HepG2 (cell line): ENCODE measurements around the gene ATG7. TPM values are rescaled to one million over a fixed set of nuclear protein-coding genes. Genes with fewer than 3 reads are reported as not detected.

Source experiments
- ATAC-seq: fragments of 200-7000 bp; cut with Tn5 transposase; 3 replicates; pipeline ENCODE4 v1.9.1; 2020; ENCODE audit warnings: mild to moderate bottlenecking, moderate library complexity
- BruUV-seq: library from RNA; stranded (reverse); fragments of 400-500 nt; replicated peaks from 2 replicates; lab custom pipeline; 2021; lab: Mats Ljungman, UMichigan
- CTCF ChIA-PET: fragments of 300-600 bp; formaldehyde crosslinking; extraction: SDS; loops from one replicate; lab custom pipeline; 2021; ENCODE audit warnings: low total read pairs, inconsistent platforms, low intra/inter-chr PET ratio; lab: Yijun Ruan, JAX
- POLR2A ChIA-PET: fragments of 350-600 bp; sonication (Branson Sonifier 250); formaldehyde crosslinking; loops from one replicate; lab custom pipeline; 2020; ENCODE audit warnings: antibody characterized with exemption, inconsistent platforms; lab: Yijun Ruan, JAX
- DNase-seq: peaks from one replicate; pipeline ENCODE4 v3.0.0-alpha.2; 2015; ENCODE audit warnings: low spot score
- FAIRE-seq: peaks from 3 replicates; lab custom pipeline; 2011; peaks lifted over from hg19 to GRCh38; lab: Jason Lieb, UNC
- H2AFZ ChIP-seq: one replicate; pipeline ENCODE4 v1.6.1; 2011; ENCODE audit warnings: low read length, inconsistent platforms
- H3K27ac ChIP-seq: fragments of 300-600 bp; 3 replicates; pipeline ENCODE4 v1.8.0; 2011; ENCODE audit warnings: mixed run types, mild to moderate bottlenecking, mixed read lengths, low read length, inconsistent platforms; ENCODE audit not compliant: insufficient read depth; ENCODE audit errors: extremely low read length
- H3K27me3 ChIP-seq, 2 experiments: fragments of 200-600 bp in 1 of 2; 2 replicates in 1 of 2; 3 replicates in 1 of 2; pipeline versions ENCODE4 v1.6.0 to v1.8.0; 2011; ENCODE audit warnings: low read length in 2 of 2, mild to moderate bottlenecking in 2 of 2, moderate library complexity in 2 of 2, inconsistent platforms in 1 of 2; ENCODE audit not compliant: insufficient read depth in 2 of 2, control insufficient read depth in 1 of 2
- H3K36me3 ChIP-seq, 2 experiments: fragments of 200-600 bp in 1 of 2; replicated peaks in 1 of 2; 2 replicates in 1 of 2; 3 replicates in 1 of 2; pipeline versions ENCODE4 v1.5.1 to v1.8.0; 2011; ENCODE audit warnings: low read length in 2 of 2, inconsistent platforms in 1 of 2; ENCODE audit not compliant: insufficient read depth in 2 of 2, control insufficient read depth in 1 of 2
- H3K4me1 ChIP-seq: 2 replicates; pipeline ENCODE4 v1.5.1; 2012; ENCODE audit warnings: low read length, inconsistent platforms; ENCODE audit not compliant: insufficient read depth
- H3K4me2 ChIP-seq: 2 replicates; pipeline ENCODE4 v1.6.0; 2011; ENCODE audit warnings: low read depth, low read length, inconsistent platforms
- H3K4me3 ChIP-seq, 3 experiments: fragments of 200-600 bp in 1 of 3; sonication (generic), shearing (Covaris generic) in 1 of 3; replicated peaks in 1 of 3; 2 replicates each; pipeline ENCODE4 v1.5.1; 2011 to 2016; ENCODE audit warnings: low read length in 3 of 3, inconsistent platforms in 2 of 3, low read depth in 2 of 3, mild to moderate bottlenecking in 2 of 3, control low read depth in 1 of 3, mixed read lengths in 1 of 3; ENCODE audit not compliant: insufficient read depth in 1 of 3
- H3K79me2 ChIP-seq: one replicate; pipeline ENCODE4 v1.6.1; 2011; ENCODE audit warnings: low read length, inconsistent platforms; ENCODE audit not compliant: insufficient read depth
- H3K9ac ChIP-seq: 2 replicates; pipeline ENCODE4 v1.6.0; 2011; ENCODE audit warnings: mild to moderate bottlenecking, low read depth, low read length, inconsistent platforms; ENCODE audit not compliant: insufficient read depth
- H3K9me3 ChIP-seq: 2 replicates; pipeline ENCODE4 v1.5.1; 2012; ENCODE audit warnings: mild to moderate bottlenecking, low read length
- H4K20me1 ChIP-seq: 2 replicates; pipeline ENCODE4 v1.6.0; 2011; ENCODE audit warnings: inconsistent platforms, mild to moderate bottlenecking, low read length, moderate library complexity; ENCODE audit not compliant: insufficient read depth
- EHMT2 ChIP-seq: fragments of 200-600 bp; sonication (generic); IDR thresholded peaks from 2 replicates; pipeline ENCODE4 v1.7.0; 2017; ENCODE audit warnings: antibody characterized with exemption, low read depth, low read length, borderline replicate concordance
- FOSL1 ChIP-seq: sonication (generic); formaldehyde crosslinking; IDR thresholded peaks from 2 replicates; pipeline ENCODE4 v1.9.0; 2021; ENCODE audit warnings: missing genetic modification reagents, borderline replicate concordance
- RFX5 ChIP-seq: IDR thresholded peaks from 2 replicates; pipeline ENCODE4 v1.6.1; 2011; ENCODE audit warnings: low read depth, low read length, improper control_type of control experiment
- SMAD1 ChIP-seq: sonication (generic); formaldehyde crosslinking; IDR thresholded peaks from 2 replicates; pipeline ENCODE4 v1.4.0; 2020; ENCODE audit warnings: missing genetic modification reagents, low read depth, mild to moderate bottlenecking, borderline replicate concordance
- ZNF737 ChIP-seq: sonication (generic); formaldehyde crosslinking; IDR thresholded peaks from 2 replicates; pipeline ENCODE4 v1.5.0; 2020; ENCODE audit warnings: missing genetic modification reagents, mild to moderate bottlenecking, borderline replicate concordance
- WGBS: methylation state at CpG from one replicate; pipeline ENCODE4 v1.1.6; 2017; ENCODE audit warnings: low lambda C conversion rate; 5-methylcytosine and 5-hydroxymethylcytosine counted together
- in situ Hi-C: cut with HindIII; loops from 2 replicates; pipeline ENCODE4 v1.10.0; 2017; ENCODE audit warnings: low pct_unique_long_range_greater_than_20kb; ENCODE audit not compliant: extremely low pct_ligation_motif_present
- intact Hi-C: fragments of 100-400 bp; cut with micrococcal nuclease; formaldehyde crosslinking; loops from one replicate; pipeline ENCODE4 v1.10.0; 2022; ENCODE audit not compliant: unreplicated experiment
- polyA plus RNA-seq, 8 experiments: library from polyadenylated mRNA; depleted of rRNA in 3 of 8; stranded (reverse) in 7 of 8; unstranded in 1 of 8; fragments of >200 nt; fragmentation: Illumina TruSeq in 4 of 8; extraction: Trizol in 4 of 8; gene quantifications; 2 replicates each; pipeline versions ENCODE4 v1.2.1 to v1.2.3, GENCODE V29; 2011 to 2016; ENCODE audit warnings: low read depth in 4 of 8, missing spikeins in 1 of 8, mixed read lengths in 1 of 8; ENCODE audit not compliant: insufficient read depth in 1 of 8
- total RNA-seq, 5 experiments: library from RNA; depleted of rRNA; stranded (reverse); fragments of >200 nt; fragmentation: Illumina TruSeq; extraction: Trizol; gene quantifications; 2 replicates each; pipeline ENCODE4 v1.2.3, GENCODE V29; 2016; ENCODE audit warnings: low read depth in 1 of 5

Gene ATG7
- total and polyA plus RNA-seq, 2 of the 13 experiments (the other 11 are each of a cell fraction or from before 2014, with no cell fraction given), result 7.8 to 22.1 TPM

DNA sequence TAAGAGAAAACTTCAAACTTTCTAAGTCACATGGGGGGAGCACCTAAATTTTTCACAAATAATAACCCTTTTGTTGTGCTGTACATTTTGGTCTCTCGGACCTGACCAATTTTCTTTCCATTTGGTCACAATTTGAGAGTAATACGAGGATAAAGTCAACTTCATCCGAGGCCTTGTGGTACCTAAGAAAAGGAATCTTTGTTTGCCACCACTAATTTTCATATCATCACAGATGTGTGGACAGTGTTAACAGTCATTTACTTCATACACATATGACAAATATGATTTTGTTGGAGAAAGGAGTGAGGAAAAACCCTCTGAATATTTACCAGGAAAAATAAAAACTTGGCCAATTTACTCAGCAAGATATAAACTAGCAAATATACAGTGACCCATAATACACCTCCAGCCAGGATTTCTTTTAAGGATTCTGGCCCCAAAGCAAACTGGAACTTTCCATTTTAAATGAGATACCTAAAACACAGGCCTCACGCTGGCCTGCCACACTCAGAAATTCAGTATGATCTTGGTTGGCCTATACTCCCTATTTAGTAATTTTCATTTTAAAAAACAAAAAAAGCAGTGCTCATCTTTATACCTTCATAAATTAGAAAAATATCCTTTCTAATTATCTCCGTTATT lies 330.8 kb downstream of the ATG7 start:
- H3K79me2 ChIP-seq, result peaks cover 77% of the 10 kb centered on the region
- peaks cover 23% of the 10 kb centered on the region for H3K4me1 ChIP-seq
- no peaks in the 10 kb centered on the region for H3K9me3 ChIP-seq
- POLR2A ChIA-PET, result no interaction called here
- CTCF ChIA-PET, result no interaction called here
- no peaks in the 10 kb centered on the region for H3K27me3 ChIP-seq
- H3K9ac ChIP-seq, result no peak overlapping the region
- DNase-seq, result no peak
- ATAC-seq, result no peak
- no peak overlapping the region for H2AFZ ChIP-seq
- H3K36me3 ChIP-seq, result peaks cover 7 to 38% of the 10 kb centered on the region in 2 experiments
- BruUV-seq, result no TSS peak
- H3K4me3 ChIP-seq, result no peak overlapping the region
- H3K4me2 ChIP-seq, result no peak overlapping the region
- H4K20me1 ChIP-seq, result peaks cover 28% of the 10 kb centered on the region
- FAIRE-seq, result no peak
- 95% methylated on average over 5 of the region's 5 CpGs for WGBS
- intact Hi-C loops, result no loop called here
- no peak for TF ChIP-seq ZNF737 (CRISPR knock-in tag)
- no peak for TF ChIP-seq SMAD1 (CRISPR knock-in tag)
- H3K27ac ChIP-seq, result no peak overlapping the region
- in situ Hi-C loops, result no loop called here

DNA sequence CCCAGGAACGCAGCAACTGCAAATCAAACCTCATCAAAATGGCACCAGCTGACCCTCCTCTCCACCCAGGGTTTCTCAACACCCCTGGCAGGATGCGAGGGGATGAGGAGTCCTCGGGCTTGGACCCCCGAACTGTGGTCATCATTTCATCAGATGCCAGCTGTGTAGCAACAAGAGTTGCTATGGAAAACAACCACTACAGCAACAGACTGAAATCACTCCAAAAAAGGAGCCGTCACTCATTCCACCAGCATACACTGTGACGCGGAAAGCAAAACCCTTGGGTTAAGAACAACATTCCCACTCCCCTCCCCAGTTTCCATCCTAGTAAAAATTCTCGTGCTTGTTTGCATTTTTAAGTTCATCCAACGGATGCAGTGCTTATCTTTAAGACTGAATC lies 331.4 kb downstream of the ATG7 start:
- no peak overlapping the region for H3K9ac ChIP-seq
- H3K79me2 ChIP-seq, result peaks cover 78% of the 10 kb centered on the region
- ATAC-seq, result no peak
- H4K20me1 ChIP-seq, result peaks cover 28% of the 10 kb centered on the region
- H2AFZ ChIP-seq, result no peak overlapping the region
- intact Hi-C loops, result no loop called here
- peaks cover 7 to 35% of the 10 kb centered on the region in 2 experiments for H3K36me3 ChIP-seq
- DNase-seq, result no peak
- WGBS, result 93% methylated on average over 9 of the region's 9 CpGs
- H3K27me3 ChIP-seq, result no peaks in the 10 kb centered on the region
- in situ Hi-C loops, result no loop called here
- H3K27ac ChIP-seq, result no peak overlapping the region
- ChIA-PET POLR2A (no interaction called here), CTCF (no interaction called here)
- TF ChIP-seq FOSL1 (CRISPR knock-in tag), result no peak
- no peak for TF ChIP-seq RFX5
- TF ChIP-seq EHMT2, result no peak
- TF ChIP-seq, all 625 proteins: peak for 0
- Histone ChIP-seq H3K4me3 (no peak overlapping the region), H3K9me3 (no peaks in the 10 kb centered on the region), H3K4me2 (no peak overlapping the region), H3K4me1 (peaks cover 29% of the 10 kb centered on the region)
- no peak for FAIRE-seq
- BruUV-seq, result no TSS peak
